Thoracic aorta (tissue), 2 donors: ENCODE results near the gene DHODH. TPM values are rescaled to one million over a fixed set of nuclear protein-coding genes. Genes with fewer than 3 reads are reported as not detected.

Source experiments
- ATAC-seq: fragments of 150-250 bp; one replicate; pipeline ENCODE4 v1.8.0; 2017; ENCODE audit warnings: low read depth; ENCODE audit not compliant: insufficient number of reproducible peaks, low FRiP score
- DNase-seq: peaks from one replicate; pipeline ENCODE4 v3.0.0-alpha.2; 2020; ENCODE audit warnings: low spot score
- H3K27ac ChIP-seq, 2 donors: fragments of 200-600 bp; sonication (generic); 1 replicate in 1 of 2; 2 replicates in 1 of 2; pipeline ENCODE4 v1.5.1; 2016; ENCODE audit warnings: mild to moderate bottlenecking in 2 of 2, moderate library complexity in 2 of 2
- H3K27me3 ChIP-seq: fragments of 200-600 bp; sonication (generic); replicated peaks from 2 replicates; pipeline ENCODE4 v1.6.0; 2016; ENCODE audit warnings: mild to moderate bottlenecking; ENCODE audit not compliant: insufficient read depth
- H3K36me3 ChIP-seq: fragments of 200-600 bp; sonication (generic); one replicate; pipeline ENCODE4 v1.5.1; 2016
- H3K4me1 ChIP-seq, 2 donors: fragments of 200-600 bp; sonication (generic); 1 replicate in 1 of 2; 2 replicates in 1 of 2; pipeline versions ENCODE4 v1.5.1 to v1.6.0; 2016; ENCODE audit warnings: low read depth in 2 of 2, mild to moderate bottlenecking in 1 of 2; ENCODE audit not compliant: control insufficient read depth in 1 of 2
- H3K4me3 ChIP-seq: fragments of 200-600 bp; sonication (generic); 2 replicates; pipeline ENCODE4 v1.5.1; 2016; ENCODE audit warnings: mild to moderate bottlenecking
- H3K9me3 ChIP-seq: fragments of 200-600 bp; sonication (generic); 2 replicates; pipeline ENCODE4 v1.5.1; 2016
- total RNA-seq, 2 donors: library from RNA; depleted of rRNA; stranded (reverse); fragments of >200 nt; gene quantifications; one replicate each; pipeline versions ENCODE4 v1.1.0 to v1.2.3, GENCODE V29; 2016
- TF ChIP-seq, protein P1 (sequence below): fragments of 200-600 bp; sonication (generic); IDR thresholded peaks from one replicate; pipeline ENCODE4 v1.5.1; 2019; ENCODE audit warnings: antibody characterized with exemption

Gene DHODH
- total RNA-seq, 2 donors from 2014 or later: 4.7 to 11.1 TPM

DNA sequence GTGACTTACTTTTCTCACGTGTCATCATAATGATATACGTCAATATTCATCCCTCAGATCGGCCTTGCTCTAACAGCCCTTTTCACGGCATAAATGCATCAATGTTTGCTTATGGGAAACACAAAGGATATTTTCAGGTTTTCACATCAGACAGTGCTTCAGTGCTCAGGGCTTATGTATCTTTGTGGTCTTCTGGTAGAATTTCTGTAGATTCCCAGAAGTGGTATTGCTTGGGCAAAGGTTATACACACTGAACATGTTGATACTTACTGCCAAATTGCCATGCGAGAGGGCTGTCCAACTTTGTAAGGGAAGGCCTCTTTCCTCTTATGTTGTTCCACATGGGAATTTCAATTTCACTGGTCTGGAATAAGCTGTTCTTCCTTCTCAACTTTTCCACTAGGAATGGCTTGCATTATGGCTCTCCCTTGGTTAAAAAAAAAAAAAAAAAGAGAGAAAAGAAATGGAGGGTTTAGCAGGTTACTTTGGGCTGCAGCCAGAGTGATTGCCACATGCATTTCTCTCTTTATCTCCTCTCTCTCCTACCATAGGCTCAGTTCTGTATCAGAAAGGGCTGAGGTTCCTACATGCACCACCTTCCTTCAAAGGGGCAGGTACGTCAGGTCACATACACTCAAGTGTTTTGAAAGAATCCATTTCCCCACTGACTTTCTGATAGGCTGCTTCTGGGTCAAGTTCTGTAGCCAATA lies 19.3 kb downstream of the DHODH start:
- TF ChIP-seq, protein P1, sequence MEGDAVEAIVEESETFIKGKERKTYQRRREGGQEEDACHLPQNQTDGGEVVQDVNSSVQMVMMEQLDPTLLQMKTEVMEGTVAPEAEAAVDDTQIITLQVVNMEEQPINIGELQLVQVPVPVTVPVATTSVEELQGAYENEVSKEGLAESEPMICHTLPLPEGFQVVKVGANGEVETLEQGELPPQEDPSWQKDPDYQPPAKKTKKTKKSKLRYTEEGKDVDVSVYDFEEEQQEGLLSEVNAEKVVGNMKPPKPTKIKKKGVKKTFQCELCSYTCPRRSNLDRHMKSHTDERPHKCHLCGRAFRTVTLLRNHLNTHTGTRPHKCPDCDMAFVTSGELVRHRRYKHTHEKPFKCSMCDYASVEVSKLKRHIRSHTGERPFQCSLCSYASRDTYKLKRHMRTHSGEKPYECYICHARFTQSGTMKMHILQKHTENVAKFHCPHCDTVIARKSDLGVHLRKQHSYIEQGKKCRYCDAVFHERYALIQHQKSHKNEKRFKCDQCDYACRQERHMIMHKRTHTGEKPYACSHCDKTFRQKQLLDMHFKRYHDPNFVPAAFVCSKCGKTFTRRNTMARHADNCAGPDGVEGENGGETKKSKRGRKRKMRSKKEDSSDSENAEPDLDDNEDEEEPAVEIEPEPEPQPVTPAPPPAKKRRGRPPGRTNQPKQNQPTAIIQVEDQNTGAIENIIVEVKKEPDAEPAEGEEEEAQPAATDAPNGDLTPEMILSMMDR: no peak

DNA sequence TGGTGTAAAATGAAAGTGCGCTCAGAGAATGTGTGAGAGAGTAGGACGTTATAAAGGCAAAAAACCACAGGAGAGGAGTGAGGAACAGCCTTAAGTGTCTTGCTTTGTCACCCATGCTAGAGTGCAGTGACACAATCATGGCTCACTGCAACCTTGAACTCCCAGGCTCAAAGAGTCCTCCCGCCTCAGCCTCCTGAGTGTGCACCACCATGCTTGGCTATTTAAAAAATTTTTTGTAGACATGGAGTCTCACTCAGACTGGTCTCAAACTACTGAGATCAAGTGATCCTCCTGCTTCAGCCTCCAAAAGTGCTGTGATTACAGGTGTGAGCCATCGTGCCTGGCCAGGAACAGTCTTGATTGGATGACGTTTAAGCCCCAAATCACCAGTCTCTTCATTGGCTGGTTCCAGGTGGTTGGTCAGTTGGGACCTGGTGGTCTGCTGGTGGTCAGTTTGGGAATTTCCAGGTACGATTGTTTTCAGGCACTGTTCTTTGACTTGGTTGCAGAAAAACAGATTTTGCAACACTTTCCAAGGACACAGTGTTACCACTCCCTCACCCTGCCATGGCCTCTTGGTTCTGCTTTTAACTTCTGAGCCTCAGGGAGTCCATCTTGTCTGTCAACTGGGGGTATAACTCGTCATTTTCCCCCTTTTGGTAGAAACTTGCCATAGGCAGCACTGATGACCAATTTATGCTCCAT lies 21.2 kb downstream of the DHODH start:
- Histone ChIP-seq H3K4me3 (no peak overlapping the region), H3K4me1 (no peaks in the 10 kb centered on the region), H3K27me3 (no peaks in the 10 kb centered on the region), H3K9me3 (no peaks in the 10 kb centered on the region), H3K27ac (no peak overlapping the region), H3K36me3 (no peaks in the 10 kb centered on the region)
- ATAC-seq (no peak), DNase-seq (no peak)
- TF ChIP-seq, protein P1: no peak

More for the DNA sequence above, 19.3 kb downstream of the DHODH start:
- H3K27ac ChIP-seq: no peak overlapping the region
- no peaks in the 10 kb centered on the region for H3K27me3 ChIP-seq
- peaks cover 11% of the 10 kb centered on the region for H3K36me3 ChIP-seq
- H3K9me3 ChIP-seq: no peaks in the 10 kb centered on the region
- H3K4me3 ChIP-seq: no peak overlapping the region
- no peak for ATAC-seq
- no peaks in the 10 kb centered on the region for H3K4me1 ChIP-seq
- no peak for DNase-seq

DNA sequence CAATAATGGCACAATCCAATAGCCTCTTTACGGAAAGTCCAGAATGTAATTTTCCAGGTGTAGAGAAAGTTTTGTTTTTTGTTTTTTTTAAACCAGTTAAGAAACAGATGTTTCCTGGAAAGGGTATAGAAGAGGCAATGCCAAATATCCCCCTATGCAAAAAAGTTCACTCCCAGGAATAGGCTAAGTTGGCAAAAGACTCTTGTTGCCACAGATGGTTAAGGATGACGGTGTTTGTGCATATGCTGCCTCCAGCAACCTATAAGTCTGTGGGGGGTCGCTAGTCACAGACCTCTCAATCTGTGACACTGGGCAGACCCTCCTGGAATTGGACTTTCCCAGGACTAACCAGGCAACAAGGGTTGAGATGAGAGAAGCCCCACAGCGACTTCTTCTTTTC lies 24.9 kb downstream of the DHODH start:
- Histone ChIP-seq H3K27me3 (no peaks in the 10 kb centered on the region), H3K4me3 (no peak overlapping the region), H3K36me3 (no peaks in the 10 kb centered on the region), H3K9me3 (no peaks in the 10 kb centered on the region), H3K4me1 (no peaks in the 10 kb centered on the region), H3K27ac (no peak overlapping the region)
- no peak for ATAC-seq
- no peak for DNase-seq
- TF ChIP-seq, protein P1: no peak

DNA sequence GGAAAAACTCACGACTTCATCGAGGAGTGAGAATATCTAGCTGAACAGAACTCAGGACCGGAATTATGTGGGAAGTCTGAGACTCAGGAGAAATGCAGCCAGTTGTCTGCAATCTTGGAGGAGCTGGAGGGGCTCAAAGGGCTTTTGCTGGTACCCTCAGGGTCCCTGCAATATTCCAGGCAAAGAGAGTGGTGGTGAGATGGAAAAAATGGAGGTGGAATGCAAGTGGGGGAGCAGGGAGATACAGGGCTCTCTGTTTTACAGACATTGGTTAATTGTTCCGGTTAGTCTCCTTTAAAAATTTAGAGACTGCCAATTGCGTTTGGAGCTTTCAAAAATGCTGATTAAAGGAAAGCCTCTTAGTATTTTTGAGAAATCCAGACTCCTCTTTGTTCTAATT lies 27.6 kb downstream of the DHODH start:
- TF ChIP-seq, protein P1: no peak
- no peak for DNase-seq
- ATAC-seq: no peak
- Histone ChIP-seq H3K4me3 (no peak overlapping the region), H3K36me3 (no peaks in the 10 kb centered on the region), H3K27me3 (no peaks in the 10 kb centered on the region), H3K4me1 (no peaks in the 10 kb centered on the region), H3K9me3 (no peaks in the 10 kb centered on the region), H3K27ac (no peak overlapping the region)

DNA sequence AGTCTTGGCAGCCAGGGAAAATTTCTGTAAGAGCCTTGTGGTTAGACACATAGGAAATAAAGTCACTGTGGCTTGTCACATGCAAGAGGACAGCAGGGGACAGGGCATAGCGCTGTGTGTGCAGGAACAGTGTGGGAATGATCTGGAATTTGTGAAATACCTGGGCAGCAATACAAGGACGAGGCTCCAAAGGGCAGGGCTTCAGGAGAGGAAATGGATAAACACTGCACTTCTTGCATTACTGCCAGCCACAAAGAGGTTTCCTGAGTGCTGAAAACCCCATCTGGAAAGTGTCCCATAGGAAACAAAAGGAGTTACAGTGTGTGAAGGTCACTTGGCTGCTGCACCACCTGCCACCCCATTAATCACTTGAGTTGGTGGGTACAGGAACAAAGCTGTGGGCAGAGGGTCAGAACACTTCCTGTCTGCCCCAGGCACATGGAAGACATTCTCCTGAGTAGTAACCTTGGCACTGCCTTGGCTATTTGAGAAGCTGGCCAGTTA lies 33.7 kb downstream of the DHODH start:
- DNase-seq (no peak), ATAC-seq (no peak)
- Histone ChIP-seq H3K27ac (no peak overlapping the region), H3K36me3 (peaks cover 10% of the 10 kb centered on the region), H3K4me3 (no peak overlapping the region), H3K9me3 (no peaks in the 10 kb centered on the region), H3K4me1 (no peaks in the 10 kb centered on the region), H3K27me3 (no peaks in the 10 kb centered on the region)
- TF ChIP-seq, protein P1: no peak
